HG03342 (cell line): ENCODE results near the gene SPRED3.
"Not testable (repeated sequence)": the region's sequence is repeated elsewhere in the genome, so short reads cannot be mapped to it uniquely, and the experiment has no call there.

Experiments used
- ATAC-seq: cut with Tn5 transposase; IDR thresholded peaks from one replicate; pipeline ENCODE4 v1.9.1; 2021; ENCODE audit warnings: mild to moderate bottlenecking, moderate library complexity; ENCODE audit not compliant: unreplicated experiment

SPRED3 gene

GRCh38 chr19:38389957-38390924 lies 1.7 kb downstream of the SPRED3 start:
- ATAC-seq = no peak

- ATAC-seq = no peak
Observed at GRCh38 chr19:38391911-38392464, 3.5 kb downstream of the SPRED3 start.

- no peak for ATAC-seq
Observed at GRCh38 chr19:38392707-38393308, 4.3 kb downstream of the SPRED3 start.

- no peak for ATAC-seq
Observed at GRCh38 chr19:38394488-38394887, 6.0 kb downstream of the SPRED3 start.

GRCh38 chr19:38395381-38396114 lies 7.1 kb downstream of the SPRED3 start:
- ATAC-seq = no peak

- no peak for ATAC-seq
Observed at GRCh38 chr19:38399081-38399480, 10.6 kb downstream of the SPRED3 start.

GRCh38 chr19:38399537-38399936 lies 11.0 kb downstream of the SPRED3 start:
- ATAC-seq = no peak

- ATAC-seq = no peak
Observed at GRCh38 chr19:38400361-38400760, 11.9 kb downstream of the SPRED3 start.

- ATAC-seq = no peak
Observed at GRCh38 chr19:38401148-38401547, 12.7 kb downstream of the SPRED3 start.

- ATAC-seq = peak; percentile 2
Observed at GRCh38 chr19:38402623-38402966, 14.1 kb downstream of the SPRED3 start.

GRCh38 chr19:38402967-38403674 lies 14.6 kb downstream of the SPRED3 start, which contains the start of gene FAM98C:
TSS of gene FAM98C (plus strand) at chr19:38403093. CDS start at chr19:38403154, 61 bp downstream.
- ATAC-seq = peak; percentile 90

- ATAC-seq = no peak
Observed at GRCh38 chr19:38404858-38405257, 16.4 kb downstream of the SPRED3 start.

GRCh38 chr19:38405276-38405675 lies 16.8 kb downstream of the SPRED3 start:
- ATAC-seq = no peak

- ATAC-seq = no peak
Observed at GRCh38 chr19:38409631-38410133, 21.2 kb downstream of the SPRED3 start.

- not testable (repeated sequence) for ATAC-seq
Observed at GRCh38 chr19:38410407-38410806, 21.9 kb downstream of the SPRED3 start.

- no peak for ATAC-seq
Observed at GRCh38 chr19:38411041-38411712, 22.7 kb downstream of the SPRED3 start.

- ATAC-seq = not testable (repeated sequence)
Observed at GRCh38 chr19:38411898-38412297, 23.4 kb downstream of the SPRED3 start.

GRCh38 chr19:38412491-38412890 lies 24.0 kb downstream of the SPRED3 start:
- no peak for ATAC-seq

GRCh38 chr19:38412961-38413360 lies 24.5 kb downstream of the SPRED3 start:
- ATAC-seq = no peak

- ATAC-seq = no peak
Observed at GRCh38 chr19:38413416-38413815, 24.9 kb downstream of the SPRED3 start.
